Brain microvascular endothelial cell (primary cell): Measurements from ENCODE around the gene KIF1C.

Experiments
- DNase-seq: peaks from one replicate; pipeline ENCODE4 v3.0.0-alpha.2; 2020
- H3K27ac ChIP-seq: fragments of 250-450 bp; sonication (Bioruptor Pico); 2 replicates; pipeline ENCODE4 v1.5.1; 2020; ENCODE audit warnings: mild to moderate bottlenecking, moderate library complexity
- H3K27me3 ChIP-seq: fragments of 250-450 bp; sonication (Bioruptor Pico); replicated peaks from 2 replicates; pipeline ENCODE4 v1.5.1; 2020; ENCODE audit warnings: mild to moderate bottlenecking
- H3K36me3 ChIP-seq: fragments of 250-450 bp; sonication (Bioruptor Pico); replicated peaks from 2 replicates; pipeline ENCODE4 v1.5.1; 2020; ENCODE audit warnings: mild to moderate bottlenecking
- H3K4me3 ChIP-seq: 2 replicates; pipeline ENCODE4 v1.5.1; 2011; ENCODE audit warnings: low read depth, mild to moderate bottlenecking, control low read depth, low read length, moderate library complexity
- CTCF ChIP-seq: IDR thresholded peaks from 2 replicates; pipeline ENCODE4 v1.5.1; 2011; ENCODE audit warnings: low read depth, mild to moderate bottlenecking, moderate library complexity, low read length, control low read depth, inconsistent platforms; ENCODE audit errors: missing control alignments
- in situ Hi-C: cut with HindIII; loops from 2 replicates; pipeline ENCODE4 v1.10.0; 2017; ENCODE audit warnings: low sequenced_read_pairs, low pct_ligation_motif_present

KIF1C gene

GRCh38 chr17:5031365-5032082 is 33.8 kb downstream of the KIF1C start:
- Histone ChIP-seq H3K27me3 (no peaks in the 10 kb centered on the region), H3K36me3 (no peaks in the 10 kb centered on the region), H3K27ac (no peak overlapping the region), H3K4me3 (peak overlapping the region; percentile 33)
- in situ Hi-C loops, result no loop called here
- TF ChIP-seq CTCF, result peak; percentile 88
- DNase-seq, result peak; percentile 68

DNA sequence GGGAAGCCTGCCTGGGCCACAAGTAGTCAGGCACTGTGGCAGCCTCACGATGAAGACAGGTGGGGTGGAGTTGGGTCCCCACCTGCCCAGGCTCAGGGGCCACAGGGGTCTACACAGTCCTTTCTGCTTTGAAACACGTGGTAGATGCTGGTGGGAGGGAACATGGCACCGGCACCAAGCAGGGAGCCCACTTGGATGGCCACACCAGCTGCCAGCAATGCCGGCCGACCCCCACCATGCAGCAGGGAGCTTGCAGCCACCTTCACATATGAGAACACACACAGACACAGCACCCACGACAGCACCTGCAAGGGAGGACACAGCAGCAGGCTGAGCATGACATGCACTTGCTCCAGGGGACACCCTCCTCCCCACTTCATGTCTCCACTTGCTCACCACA is 35.1 kb downstream of the KIF1C start:
- no peak for DNase-seq
- no peaks in the 10 kb centered on the region for H3K36me3 ChIP-seq
- H3K27me3 ChIP-seq, result no peaks in the 10 kb centered on the region
- H3K4me3 ChIP-seq, result no peak overlapping the region
- no peak overlapping the region for H3K27ac ChIP-seq
- in situ Hi-C loops, result no loop called here
- TF ChIP-seq CTCF, result no peak

- TF ChIP-seq CTCF, result no peak
- no peaks in the 10 kb centered on the region for H3K27me3 ChIP-seq
- H3K36me3 ChIP-seq, result no peaks in the 10 kb centered on the region
- no peak for DNase-seq
- no peak overlapping the region for H3K4me3 ChIP-seq
- H3K27ac ChIP-seq, result no peak overlapping the region
- in situ Hi-C loops, result no loop called here
These were observed 35.7 kb downstream of the KIF1C start for GRCh38 chr17:5033352-5034015.

DNA sequence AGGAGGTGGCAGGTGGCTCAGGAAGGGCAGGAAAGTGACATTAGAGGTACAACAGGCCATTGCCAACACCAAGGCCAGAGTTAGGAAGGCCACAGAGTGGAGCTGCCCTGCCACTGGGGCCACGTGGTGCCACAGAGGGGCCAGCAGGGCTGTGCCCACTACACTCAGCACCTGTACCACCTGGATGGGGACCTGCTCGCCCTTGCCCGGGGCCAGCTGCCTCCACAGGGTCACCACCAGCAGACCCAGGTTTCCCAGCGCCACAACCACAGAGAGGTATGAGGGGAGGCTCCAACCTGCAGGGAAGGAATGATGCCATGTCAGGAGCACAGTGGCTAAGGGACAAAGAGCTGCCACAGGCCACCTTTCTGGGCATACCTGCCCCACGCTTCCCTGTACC is 36.3 kb downstream of the KIF1C start:
- in situ Hi-C loops, result no loop called here
- Histone ChIP-seq H3K36me3 (no peaks in the 10 kb centered on the region), H3K27ac (no peak overlapping the region), H3K4me3 (no peak overlapping the region), H3K27me3 (no peaks in the 10 kb centered on the region)
- no peak for DNase-seq
- no peak for TF ChIP-seq CTCF

DNA sequence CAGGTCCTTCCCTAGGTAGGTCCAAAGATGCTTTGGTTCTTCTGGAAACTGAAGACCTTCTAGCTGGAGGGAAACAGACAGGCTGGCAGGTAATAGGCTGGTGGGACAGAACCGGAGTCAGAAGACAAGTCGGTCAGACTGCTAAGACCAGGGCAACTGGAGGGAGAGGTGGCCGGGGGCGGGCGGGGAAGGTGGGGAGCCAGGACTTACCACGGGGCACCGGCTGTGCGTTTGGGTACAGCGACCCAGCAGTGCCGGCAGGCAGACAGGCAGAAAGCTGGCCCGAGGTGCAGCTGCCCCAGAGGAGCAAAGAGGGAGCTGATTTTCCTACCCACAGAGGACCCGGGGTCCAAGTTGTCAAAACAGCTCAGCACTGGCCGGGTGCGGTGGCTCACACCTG is 36.9 kb downstream of the KIF1C start:
- Histone ChIP-seq H3K27me3 (no peaks in the 10 kb centered on the region), H3K27ac (no peak overlapping the region), H3K36me3 (no peaks in the 10 kb centered on the region), H3K4me3 (no peak overlapping the region)
- in situ Hi-C loops, result no loop called here
- DNase-seq, result no peak
- TF ChIP-seq CTCF, result no peak
